ENCODE data around the gene CHIC2. TPM values are rescaled to one million over a fixed set of nuclear protein-coding genes. Genes with fewer than 3 reads are reported as not detected.

CHIC2 gene
- polyA plus RNA-seq, 1 donor from 2014 or later = 58.5 TPM

DNA sequence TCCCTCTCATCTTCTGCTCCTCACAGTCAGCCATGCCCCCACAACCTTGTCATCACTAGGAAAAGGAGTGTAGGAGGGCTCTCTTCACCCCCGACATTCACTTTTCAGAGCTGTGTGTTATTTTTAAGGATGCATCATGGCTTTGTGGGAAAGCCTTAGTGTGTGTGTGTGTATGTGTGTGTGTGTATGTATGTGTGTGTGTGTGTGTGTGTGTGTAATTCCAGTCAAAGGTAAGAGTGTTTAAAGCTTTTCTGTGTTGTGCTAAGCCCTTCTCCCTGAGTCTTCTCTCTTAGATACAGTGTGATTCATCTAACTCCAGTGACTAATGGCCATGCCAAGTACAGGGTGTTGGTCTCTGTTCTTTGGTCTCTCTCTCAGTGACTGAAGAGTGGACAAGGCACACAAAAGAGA lies 76.6 kb downstream of the CHIC2 start:
- no peaks in the 10 kb centered on the region for H3K9me3 ChIP-seq (ENCODE audit: low read length)
- H3K27ac ChIP-seq (ENCODE audit: low read length) = no peak overlapping the region
- TF ChIP-seq, protein P1, sequence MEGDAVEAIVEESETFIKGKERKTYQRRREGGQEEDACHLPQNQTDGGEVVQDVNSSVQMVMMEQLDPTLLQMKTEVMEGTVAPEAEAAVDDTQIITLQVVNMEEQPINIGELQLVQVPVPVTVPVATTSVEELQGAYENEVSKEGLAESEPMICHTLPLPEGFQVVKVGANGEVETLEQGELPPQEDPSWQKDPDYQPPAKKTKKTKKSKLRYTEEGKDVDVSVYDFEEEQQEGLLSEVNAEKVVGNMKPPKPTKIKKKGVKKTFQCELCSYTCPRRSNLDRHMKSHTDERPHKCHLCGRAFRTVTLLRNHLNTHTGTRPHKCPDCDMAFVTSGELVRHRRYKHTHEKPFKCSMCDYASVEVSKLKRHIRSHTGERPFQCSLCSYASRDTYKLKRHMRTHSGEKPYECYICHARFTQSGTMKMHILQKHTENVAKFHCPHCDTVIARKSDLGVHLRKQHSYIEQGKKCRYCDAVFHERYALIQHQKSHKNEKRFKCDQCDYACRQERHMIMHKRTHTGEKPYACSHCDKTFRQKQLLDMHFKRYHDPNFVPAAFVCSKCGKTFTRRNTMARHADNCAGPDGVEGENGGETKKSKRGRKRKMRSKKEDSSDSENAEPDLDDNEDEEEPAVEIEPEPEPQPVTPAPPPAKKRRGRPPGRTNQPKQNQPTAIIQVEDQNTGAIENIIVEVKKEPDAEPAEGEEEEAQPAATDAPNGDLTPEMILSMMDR (IDR thresholded peaks at IDR 0.05; ENCODE audit: poor library complexity, severe bottlenecking) = no peak
- TF ChIP-seq, protein P2, sequence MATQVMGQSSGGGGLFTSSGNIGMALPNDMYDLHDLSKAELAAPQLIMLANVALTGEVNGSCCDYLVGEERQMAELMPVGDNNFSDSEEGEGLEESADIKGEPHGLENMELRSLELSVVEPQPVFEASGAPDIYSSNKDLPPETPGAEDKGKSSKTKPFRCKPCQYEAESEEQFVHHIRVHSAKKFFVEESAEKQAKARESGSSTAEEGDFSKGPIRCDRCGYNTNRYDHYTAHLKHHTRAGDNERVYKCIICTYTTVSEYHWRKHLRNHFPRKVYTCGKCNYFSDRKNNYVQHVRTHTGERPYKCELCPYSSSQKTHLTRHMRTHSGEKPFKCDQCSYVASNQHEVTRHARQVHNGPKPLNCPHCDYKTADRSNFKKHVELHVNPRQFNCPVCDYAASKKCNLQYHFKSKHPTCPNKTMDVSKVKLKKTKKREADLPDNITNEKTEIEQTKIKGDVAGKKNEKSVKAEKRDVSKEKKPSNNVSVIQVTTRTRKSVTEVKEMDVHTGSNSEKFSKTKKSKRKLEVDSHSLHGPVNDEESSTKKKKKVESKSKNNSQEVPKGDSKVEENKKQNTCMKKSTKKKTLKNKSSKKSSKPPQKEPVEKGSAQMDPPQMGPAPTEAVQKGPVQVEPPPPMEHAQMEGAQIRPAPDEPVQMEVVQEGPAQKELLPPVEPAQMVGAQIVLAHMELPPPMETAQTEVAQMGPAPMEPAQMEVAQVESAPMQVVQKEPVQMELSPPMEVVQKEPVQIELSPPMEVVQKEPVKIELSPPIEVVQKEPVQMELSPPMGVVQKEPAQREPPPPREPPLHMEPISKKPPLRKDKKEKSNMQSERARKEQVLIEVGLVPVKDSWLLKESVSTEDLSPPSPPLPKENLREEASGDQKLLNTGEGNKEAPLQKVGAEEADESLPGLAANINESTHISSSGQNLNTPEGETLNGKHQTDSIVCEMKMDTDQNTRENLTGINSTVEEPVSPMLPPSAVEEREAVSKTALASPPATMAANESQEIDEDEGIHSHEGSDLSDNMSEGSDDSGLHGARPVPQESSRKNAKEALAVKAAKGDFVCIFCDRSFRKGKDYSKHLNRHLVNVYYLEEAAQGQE (IDR thresholded peaks at IDR 0.05; ENCODE audit: borderline replicate concordance) = no peak
- TF ChIP-seq POLR2AphosphoS5 (IDR thresholded peaks at IDR 0.05) = no peak
- TF ChIP-seq MXI1 (conservative IDR thresholded peaks at IDR 0.05; ENCODE audit: poor library complexity, severe bottlenecking) = no peak
- no peak for TF ChIP-seq SMC3 (conservative IDR thresholded peaks at IDR 0.05; ENCODE audit: poor library complexity)
- TF ChIP-seq EP300 (conservative IDR thresholded peaks at IDR 0.05; ENCODE audit: poor library complexity, severe bottlenecking) = no peak
- TF ChIP-seq TAF1 (IDR thresholded peaks at IDR 0.05; ENCODE audit: low read depth) = no peak
- TF ChIP-seq RAD21 (conservative IDR thresholded peaks at IDR 0.05) = no peak
- TF ChIP-seq EZH2 (IDR thresholded peaks at IDR 0.05; ENCODE audit: borderline replicate concordance, insufficient read depth, low read length, poor library complexity, severe bottlenecking) = no peak
- no peaks in the 10 kb centered on the region for H3K27me3 ChIP-seq (ENCODE audit: insufficient read depth, low read depth, low read length)
- no peaks in the 10 kb centered on the region for H4K20me1 ChIP-seq (ENCODE audit: insufficient read depth)
- H3K79me2 ChIP-seq (replicated peaks; ENCODE audit: insufficient read depth, low read length) = no peaks in the 10 kb centered on the region
- H3K9me2 ChIP-seq (ENCODE audit: insufficient read depth, low read length) = no peaks in the 10 kb centered on the region
- no peak overlapping the region for H3K9ac ChIP-seq (ENCODE audit: low read length)
- H3K4me2 ChIP-seq (ENCODE audit: low read length) = no peak overlapping the region
- H3F3A ChIP-seq (ENCODE audit: insufficient read depth, low read length, poor library complexity, severe bottlenecking) = no peaks in the 10 kb centered on the region
- no peak overlapping the region for H3K4me3 ChIP-seq (ENCODE audit: low read length)
- no peak overlapping the region for H2AFZ ChIP-seq (ENCODE audit: low read depth, low read length)
- no peaks in the 10 kb centered on the region for H3K36me3 ChIP-seq (ENCODE audit: insufficient read depth, low read length)

DNA sequence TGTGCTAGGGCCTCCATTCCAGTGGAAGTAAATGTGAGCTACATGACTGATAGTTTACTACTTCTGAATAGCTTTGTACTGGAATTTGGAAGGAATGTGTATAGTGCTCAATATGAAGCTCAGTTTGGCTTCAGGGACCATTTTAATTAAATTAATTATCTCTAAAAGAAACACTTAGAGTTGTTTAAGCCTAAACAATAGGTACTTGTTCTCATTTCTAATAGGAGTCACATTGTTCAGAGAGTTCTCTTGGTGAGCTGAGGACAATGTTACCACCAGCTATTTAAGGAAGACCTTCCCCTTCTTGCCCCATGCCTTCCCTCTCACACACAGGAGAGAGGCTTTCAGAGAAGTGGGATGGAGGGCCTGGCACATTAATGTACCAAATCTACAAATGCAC lies 78.3 kb downstream of the CHIC2 start:
- Histone ChIP-seq H3K27ac (ENCODE audit: low read length) (no peak overlapping the region), H3K27me3 (ENCODE audit: insufficient read depth, low read depth, low read length) (no peaks in the 10 kb centered on the region), H3K9me2 (ENCODE audit: insufficient read depth, low read length) (no peaks in the 10 kb centered on the region), H3F3A (ENCODE audit: insufficient read depth, low read length, poor library complexity, severe bottlenecking) (no peaks in the 10 kb centered on the region), H3K9me3 (ENCODE audit: low read length) (no peaks in the 10 kb centered on the region), H3K4me3 (ENCODE audit: low read length) (no peak overlapping the region), H3K4me2 (ENCODE audit: low read length) (no peak overlapping the region), H3K36me3 (ENCODE audit: insufficient read depth, low read length) (no peaks in the 10 kb centered on the region), H3K9ac (ENCODE audit: low read length) (no peak overlapping the region), H4K20me1 (ENCODE audit: insufficient read depth) (no peaks in the 10 kb centered on the region), H3K79me2 (replicated peaks; ENCODE audit: insufficient read depth, low read length) (no peaks in the 10 kb centered on the region), H2AFZ (ENCODE audit: low read depth, low read length) (no peak overlapping the region)
- no peak for TF ChIP-seq RAD21 (conservative IDR thresholded peaks at IDR 0.05)
- no peak for TF ChIP-seq SMC3 (conservative IDR thresholded peaks at IDR 0.05; ENCODE audit: poor library complexity)

DNA sequence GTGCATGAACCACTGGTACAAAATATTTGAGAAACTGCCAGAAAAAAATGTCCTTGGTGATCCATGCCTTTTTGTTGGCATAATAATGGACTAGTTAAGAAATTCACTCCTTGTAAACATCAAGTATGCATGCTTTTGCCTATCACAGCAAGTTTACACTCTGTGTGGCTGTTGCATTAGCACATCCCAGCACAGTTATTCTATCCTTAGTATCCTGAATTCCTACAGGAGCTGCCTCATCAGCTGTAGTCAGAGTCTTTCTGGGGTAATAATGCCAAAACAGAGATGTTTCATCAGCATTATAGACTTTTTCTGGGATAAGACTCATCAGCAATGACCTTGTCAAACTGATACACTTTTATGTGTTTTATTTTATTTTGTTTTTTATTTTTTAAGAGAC lies 82.8 kb downstream of the CHIC2 start:
- Histone ChIP-seq H4K20me1 (ENCODE audit: insufficient read depth) (no peaks in the 10 kb centered on the region), H3K27me3 (ENCODE audit: insufficient read depth, low read depth, low read length) (no peaks in the 10 kb centered on the region), H3K9ac (ENCODE audit: low read length) (no peak overlapping the region), H3F3A (ENCODE audit: insufficient read depth, low read length, poor library complexity, severe bottlenecking) (no peaks in the 10 kb centered on the region), H3K27ac (ENCODE audit: low read length) (no peak overlapping the region), H3K4me2 (ENCODE audit: low read length) (no peak overlapping the region), H3K4me3 (ENCODE audit: low read length) (no peak overlapping the region), H3K9me2 (ENCODE audit: insufficient read depth, low read length) (no peaks in the 10 kb centered on the region), H3K36me3 (ENCODE audit: insufficient read depth, low read length) (no peaks in the 10 kb centered on the region), H2AFZ (ENCODE audit: low read depth, low read length) (no peak overlapping the region), H3K79me2 (replicated peaks; ENCODE audit: insufficient read depth, low read length) (no peaks in the 10 kb centered on the region), H3K9me3 (ENCODE audit: low read length) (no peaks in the 10 kb centered on the region)
- no peak for TF ChIP-seq TAF1 (IDR thresholded peaks at IDR 0.05; ENCODE audit: low read depth)
- TF ChIP-seq, protein P1 (IDR thresholded peaks at IDR 0.05; ENCODE audit: poor library complexity, severe bottlenecking) = no peak
- no peak for TF ChIP-seq POLR2AphosphoS5 (IDR thresholded peaks at IDR 0.05)
- TF ChIP-seq, protein P2 (IDR thresholded peaks at IDR 0.05; ENCODE audit: borderline replicate concordance) = no peak
- TF ChIP-seq EP300 (conservative IDR thresholded peaks at IDR 0.05; ENCODE audit: poor library complexity, severe bottlenecking) = no peak
- no peak for TF ChIP-seq MXI1 (conservative IDR thresholded peaks at IDR 0.05; ENCODE audit: poor library complexity, severe bottlenecking)
- no peak for TF ChIP-seq EZH2 (IDR thresholded peaks at IDR 0.05; ENCODE audit: borderline replicate concordance, insufficient read depth, low read length, poor library complexity, severe bottlenecking)
- no peak for TF ChIP-seq SMC3 (conservative IDR thresholded peaks at IDR 0.05; ENCODE audit: poor library complexity)
- no peak for TF ChIP-seq RAD21 (conservative IDR thresholded peaks at IDR 0.05)
